Mesenteric fat pad (tissue), 1 donor: ENCODE measurements around the gene RBM26. TPM values are rescaled to one million over a fixed set of nuclear protein-coding genes. Genes with fewer than 3 reads are reported as not detected.

Experiments used
- DNase-seq: peaks from one replicate; pipeline ENCODE4 v3.0.0-alpha.2; 2020; ENCODE audit warnings: low spot score
- total RNA-seq: library from RNA; stranded (reverse); fragmentation: NEBNext Ultra II Directional; extraction: Animal tissue kit (Norgen Biotek cat#: 25700); gene quantifications from one replicate; pipeline ENCODE4 v1.2.1, GENCODE V29; 2021
- donor health status: DM: yes; HTN: yes; CAD: no.

RBM26 gene
- total RNA-seq, 1 donor from 2014 or later = 32.2 TPM

DNA sequence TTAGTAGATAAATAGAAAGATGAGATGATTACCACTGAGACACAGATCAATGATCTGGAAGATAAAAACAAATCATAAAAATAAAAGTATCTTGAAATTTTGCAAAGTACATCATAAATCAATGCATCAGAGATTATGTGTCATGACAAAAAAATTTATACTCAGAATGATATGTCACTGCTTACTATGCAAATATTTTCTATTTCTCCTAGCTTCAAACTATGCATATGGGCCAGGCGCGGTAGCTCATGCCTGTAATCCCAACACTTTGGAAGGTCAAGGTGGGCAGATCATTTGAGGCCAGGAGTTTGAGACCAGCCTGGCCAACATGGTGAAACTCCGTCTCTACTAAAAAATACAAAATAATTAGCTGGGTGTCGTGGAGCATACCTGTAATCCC lies 17.3 kb upstream of the RBM26 start:
- DNase-seq = no peak

DNA sequence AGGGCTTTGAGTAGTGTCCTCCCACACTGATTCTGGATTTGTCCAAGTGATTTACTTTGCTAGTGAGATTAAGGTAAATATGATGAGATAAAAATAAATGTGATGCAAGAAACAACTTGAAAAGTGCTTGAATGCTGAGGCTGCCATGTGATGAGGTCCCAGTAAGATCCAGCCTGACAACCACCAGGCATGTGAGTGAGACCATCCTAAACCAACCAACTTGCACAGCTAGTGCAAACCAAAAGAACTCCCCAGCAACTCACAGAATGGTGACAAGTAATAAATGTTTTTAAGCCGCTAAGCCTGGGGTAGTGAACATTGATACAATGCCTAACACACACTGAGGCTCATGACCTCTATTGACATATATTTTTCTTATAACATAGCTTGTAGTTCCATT lies 13.3 kb upstream of the RBM26 start:
- DNase-seq = no peak

DNA sequence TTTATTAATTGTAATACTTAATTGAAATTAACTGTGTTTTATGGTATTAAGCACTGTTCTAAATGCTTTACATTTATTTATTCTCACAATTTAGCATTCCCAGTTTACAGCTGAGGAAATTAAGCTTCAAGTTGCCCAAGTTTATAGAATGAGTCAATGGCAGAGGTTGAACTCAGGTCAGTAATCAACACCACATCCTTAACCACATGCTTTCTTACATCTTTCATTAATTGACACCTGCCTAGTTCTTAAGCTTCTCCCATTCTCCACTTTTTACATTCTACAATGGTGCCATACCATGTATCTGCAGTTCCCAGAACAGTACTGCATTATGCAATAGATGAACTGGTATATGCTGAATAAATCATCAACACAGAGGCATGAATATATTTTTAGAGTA lies 11.7 kb upstream of the RBM26 start:
- DNase-seq = no peak

DNA sequence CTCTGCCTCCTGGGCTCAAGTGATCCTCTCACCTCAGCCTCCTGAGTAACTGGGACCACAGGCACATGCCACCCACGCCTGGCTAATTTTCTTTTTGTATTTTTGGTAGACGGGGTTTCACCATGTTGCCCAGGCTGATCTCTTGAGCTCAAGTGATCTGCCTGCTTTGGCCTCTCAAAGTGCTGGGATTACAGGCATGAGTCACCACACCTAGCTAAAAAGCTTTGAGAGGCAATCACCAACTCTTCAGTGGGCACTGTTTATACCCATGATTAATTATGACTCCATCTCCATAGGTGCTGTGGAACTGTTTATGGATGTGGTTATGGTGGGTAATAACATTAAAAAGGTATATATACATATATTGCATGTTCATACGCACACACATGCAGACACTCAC lies 7.5 kb upstream of the RBM26 start:
- no peak for DNase-seq

DNA sequence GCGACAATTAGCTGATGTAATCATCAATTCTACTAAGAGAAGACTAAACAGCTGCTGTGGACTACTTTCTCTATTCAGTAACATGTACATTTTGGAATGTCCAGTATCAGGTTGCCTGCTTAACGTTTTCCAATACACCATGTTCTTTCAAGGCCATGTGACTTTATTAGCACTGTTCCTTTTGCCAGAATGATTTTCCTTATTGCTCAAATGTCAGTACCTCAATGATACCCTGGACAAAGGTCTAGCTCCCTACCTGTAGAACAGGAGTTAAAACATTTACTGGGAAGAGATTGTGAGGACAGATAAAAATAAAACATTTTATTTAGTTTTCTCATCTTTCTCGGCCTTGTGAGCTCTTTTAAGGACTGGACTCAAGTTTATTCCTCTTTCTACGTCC lies 3.8 kb upstream of the RBM26 start:
- DNase-seq = no peak

DNA sequence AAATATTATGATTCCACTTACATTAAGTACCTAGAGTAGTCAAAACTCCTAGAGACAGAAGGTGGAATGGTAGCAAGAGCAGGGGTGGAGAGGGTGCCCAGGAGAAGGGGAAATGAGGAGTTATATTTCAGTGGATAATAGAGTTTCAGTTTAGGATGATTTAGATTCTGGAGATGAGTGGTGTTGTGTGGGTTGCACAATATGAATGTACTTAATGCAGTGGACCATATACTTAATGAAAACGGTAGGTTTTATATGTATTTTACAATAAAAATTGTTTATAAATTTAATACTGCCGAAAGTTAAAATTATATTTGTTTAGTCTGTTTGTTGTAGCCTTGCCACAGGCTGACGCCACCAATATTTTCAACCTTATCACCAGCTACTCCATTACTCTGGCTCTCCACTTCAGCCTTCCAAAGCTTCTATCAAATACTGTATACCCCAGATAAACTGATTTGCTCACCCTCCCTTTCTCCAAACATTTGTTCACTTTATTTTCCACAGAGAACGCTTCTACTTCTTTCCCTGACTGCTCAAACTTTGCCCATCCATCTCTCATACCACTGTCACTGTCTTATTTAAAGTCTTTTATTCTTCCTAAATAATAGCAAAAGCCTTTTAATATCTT lies 1.4 kb upstream of the RBM26 start:
- no peak for DNase-seq

DNA sequence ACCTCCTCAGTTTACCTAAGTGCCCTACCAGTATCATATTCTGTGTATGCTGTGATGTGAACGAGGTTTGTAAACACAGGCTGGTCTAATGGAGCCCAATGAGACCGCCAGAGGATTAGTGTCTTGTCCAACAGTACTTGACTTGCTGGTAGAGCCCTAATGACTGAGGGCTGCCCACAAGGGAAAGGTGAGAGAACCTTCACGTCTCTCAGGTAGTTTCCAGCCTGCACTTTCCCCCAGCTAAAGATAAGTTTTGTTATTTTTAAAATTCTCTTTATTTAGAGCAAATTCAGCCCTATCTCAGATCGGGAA lies 498 bp upstream of the RBM26 start:
- no peak for DNase-seq

DNA sequence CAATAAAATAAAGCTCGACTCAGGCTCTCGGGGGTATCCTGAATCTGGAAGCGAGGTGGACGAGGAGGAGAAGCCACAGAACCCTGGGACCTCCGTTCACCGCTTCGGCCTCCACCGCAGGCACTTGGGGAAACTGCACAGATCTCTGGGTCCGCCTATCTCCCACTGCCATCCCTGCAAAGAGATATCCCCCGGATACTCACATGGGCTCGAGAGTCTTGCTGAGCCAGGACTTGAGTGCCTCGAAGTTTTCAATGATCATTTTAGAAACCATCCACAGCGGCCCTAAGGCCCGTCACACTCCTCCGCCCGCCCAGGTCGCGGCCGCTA lies 589 bp downstream of the RBM26 start:
- DNase-seq = no peak

DNA sequence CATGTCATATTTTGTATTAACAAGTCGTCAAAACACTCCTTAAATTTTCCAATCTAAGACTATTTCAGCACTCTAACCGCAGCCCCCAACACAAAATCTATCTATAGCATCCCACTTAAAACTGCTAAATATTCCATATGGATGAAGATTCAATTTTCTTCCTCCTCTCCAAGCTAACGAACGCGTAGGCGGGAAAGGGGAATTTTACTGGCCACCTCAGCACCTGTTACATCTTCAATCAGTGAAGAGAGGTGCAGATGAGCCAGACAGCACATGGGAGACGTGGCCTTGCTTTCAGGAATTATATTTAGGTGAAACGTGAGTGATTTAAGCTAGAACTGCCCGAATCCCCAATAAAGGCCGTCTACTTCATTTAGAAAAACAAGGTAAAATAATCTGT lies 1.1 kb downstream of the RBM26 start:
- no peak for DNase-seq

DNA sequence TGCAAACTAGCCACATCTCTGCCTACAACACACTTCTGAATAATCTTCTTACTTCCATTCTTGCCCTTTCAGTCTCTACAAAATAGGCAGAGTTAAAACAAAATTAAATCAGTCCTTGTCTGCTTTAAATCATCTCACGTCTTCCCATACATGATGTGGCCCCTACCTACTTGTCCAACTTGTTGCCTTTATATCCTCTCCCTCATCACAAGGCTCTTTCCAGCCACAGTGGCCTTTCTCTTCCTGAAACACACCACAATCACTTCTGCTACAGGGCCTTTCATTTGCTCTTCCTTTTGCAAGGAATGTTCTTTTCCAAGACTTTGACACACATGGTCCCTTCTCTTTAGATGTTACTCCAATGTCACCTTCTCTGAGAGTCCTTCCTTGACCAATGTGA lies 1.7 kb downstream of the RBM26 start:
- DNase-seq = no peak

DNA sequence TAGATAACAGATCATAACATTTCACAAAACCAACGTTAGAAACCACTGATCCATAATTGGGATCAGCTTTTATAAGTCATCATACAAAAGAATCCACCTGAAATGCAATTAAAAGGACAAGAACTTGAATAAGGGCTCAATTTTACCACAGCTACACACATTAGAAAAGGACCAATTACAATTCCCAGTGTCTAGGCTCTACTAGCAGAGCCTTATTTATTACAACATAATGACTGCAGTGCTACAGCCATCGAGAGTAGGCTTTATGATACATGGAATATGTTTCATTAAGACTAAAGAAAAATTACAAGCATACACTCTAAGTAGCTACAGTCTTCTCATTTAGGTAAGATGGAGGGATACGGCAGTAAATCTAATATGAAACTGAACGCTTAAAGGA lies 2.9 kb downstream of the RBM26 start:
- DNase-seq = no peak

DNA sequence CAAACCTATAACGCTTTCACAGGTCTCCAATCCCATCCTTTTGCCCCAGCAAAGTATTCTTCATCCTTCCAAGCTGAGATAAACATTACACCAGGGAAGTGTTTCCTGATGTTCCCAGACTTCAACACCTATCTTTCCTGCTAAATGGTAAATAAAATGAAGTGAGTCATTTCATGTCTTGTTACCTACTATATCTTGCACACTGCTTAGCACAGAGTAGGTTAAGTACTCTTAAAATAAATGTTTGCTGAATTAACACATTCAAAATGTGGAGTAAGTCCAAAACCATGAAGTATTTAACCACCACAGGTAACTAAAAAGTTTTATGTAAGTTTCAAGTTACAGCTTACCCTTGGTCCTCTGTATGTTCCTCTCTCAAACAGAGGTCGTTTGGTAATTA lies 3.4 kb downstream of the RBM26 start:
- DNase-seq = no peak

DNA sequence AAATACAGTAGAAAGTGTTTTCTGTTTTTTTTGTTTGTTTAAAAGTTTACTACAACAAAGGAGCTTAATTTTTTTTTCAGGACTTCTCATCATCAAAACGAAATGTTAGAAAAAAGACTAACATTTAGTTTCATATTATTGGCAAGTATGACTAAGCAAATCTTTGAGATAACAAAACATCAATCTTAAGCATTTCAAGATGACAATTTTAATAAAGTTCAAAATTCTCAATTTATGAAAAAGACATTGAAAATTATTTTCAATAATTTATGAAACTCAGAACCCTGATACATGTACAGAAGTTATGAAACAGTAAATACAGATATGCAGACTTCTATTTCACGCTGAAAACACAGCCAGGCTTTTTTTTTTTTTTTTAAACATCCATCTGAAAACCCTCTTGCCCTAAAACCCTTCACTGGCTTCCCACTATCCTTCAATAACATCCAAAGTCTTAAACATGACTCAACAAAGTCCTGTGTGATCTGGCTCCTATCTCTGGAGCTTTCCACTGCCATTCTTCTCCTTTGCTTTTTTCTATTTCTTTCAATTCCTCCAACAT lies 3.9 kb downstream of the RBM26 start:
- no peak for DNase-seq

DNA sequence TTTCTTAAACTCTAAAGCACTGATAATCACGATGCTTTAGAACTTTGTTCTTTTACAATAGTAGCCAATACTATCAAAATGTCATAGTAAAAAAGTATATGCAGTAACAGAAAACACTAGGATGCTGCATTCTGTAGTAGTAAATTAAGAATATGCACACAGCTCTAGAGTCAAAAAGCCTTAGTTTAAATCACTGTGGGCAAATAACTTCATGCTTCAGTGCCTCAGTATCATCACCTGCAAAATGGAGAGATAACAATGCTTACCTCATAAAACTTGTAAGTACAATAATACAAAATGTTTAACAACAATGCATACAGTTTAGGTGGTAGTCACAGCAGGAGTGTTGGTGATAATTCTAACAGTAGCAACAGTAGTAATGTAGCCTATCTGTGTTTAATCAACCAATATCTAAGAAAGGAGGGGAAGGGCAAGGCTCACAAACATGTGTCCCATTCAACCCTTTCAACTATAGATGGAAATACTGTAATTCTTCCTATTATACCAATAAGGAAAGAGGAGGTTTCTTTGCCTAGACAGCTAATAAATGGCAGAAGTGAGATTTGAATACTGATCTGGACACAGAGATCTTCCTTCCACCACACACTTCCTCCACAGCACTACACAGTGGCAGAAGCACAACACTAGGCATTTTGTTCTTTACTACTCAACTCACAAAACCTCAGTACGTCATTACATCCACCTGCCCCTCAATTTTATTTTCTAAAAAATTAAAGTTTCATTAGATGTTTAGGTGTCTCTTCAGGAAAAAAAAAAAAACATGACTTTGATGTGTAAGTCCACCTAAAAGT lies 4.6 kb downstream of the RBM26 start:
- no peak for DNase-seq

DNA sequence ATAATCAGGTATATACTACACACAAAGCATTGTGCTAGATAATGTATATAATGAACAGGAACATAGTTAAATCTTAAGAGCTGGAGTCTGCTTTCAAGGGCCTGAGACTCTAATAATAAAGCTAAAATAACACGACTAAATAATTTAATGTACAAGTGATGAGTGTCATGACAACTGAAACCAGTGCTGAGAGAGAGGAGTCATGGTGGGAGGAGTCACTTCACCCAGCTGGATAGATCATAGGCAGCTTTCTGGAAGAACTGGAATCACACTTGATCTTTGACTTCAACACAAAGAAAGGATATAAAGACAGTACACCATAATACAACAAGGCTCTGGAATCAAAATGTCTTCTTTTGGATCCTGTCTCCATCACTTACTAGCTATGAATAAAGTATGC lies 7.1 kb downstream of the RBM26 start:
- no peak for DNase-seq

DNA sequence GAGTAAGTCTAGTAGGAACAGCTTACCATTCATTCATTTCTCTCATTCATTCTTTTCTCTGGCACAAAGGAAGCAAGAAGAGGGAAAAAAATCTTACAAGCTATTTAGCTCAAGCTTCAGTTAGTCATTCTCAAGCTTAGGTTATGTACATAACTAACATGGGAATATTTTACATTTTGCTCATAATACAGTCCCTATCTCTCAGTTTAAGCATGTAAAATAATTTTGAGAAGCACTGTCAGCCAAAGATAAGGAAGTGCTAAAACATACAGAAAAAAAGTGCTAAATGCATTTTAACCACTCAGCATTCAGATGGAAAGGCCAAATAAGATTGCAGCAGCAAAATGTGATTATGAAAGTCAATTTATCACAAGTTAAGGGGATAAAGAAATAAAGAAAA lies 7.9 kb downstream of the RBM26 start:
- no peak for DNase-seq

DNA sequence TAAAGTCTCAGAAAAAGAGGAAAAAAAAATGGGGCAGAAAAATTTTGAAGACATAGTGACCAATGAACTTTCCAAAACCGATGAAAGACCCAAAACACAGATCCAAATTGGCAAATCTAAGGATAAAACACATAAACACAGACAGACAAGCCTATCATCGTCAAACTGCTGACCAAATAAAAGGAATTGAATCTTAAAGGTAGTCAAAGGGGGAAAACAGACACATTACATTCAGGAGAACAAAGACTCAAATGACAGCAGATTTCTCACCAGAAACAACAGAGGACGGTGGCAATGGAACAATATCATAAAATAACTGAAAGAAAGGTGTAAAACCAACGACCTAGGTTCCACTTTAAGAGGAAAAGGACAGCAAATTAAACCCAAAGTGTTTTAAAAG lies 10.2 kb downstream of the RBM26 start:
- DNase-seq = no peak

DNA sequence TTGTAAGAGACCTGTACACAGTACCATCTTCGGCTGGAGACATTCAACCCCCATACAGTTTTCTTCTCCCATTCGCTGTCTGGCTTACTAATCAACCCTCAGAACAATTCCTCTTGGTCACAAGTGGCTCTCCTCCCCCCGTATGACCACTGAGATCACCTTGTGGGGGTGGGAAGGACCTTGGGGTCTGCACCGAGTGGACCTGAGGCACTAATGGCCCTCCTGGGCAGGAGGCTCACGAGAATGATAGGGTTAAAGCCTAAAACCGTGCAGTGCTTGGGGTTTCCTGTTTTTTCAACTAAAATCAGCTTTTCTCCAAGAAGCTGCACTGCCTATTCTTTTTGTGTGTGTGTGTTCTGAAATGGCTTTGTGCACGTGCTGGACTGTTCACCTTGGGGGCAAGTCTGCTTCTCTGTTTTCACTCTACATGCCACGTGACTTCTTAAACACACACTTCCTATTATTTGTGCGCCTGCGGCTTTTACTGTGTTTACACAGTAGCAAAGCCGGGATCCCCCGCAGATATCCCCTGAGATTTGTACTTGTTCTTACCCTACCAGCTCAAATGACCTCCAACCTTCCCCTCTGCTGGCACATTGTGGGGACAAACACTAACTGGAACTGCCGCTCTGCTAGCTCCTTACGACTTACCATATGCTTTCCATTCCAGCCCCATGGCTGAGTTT lies 12.3 kb downstream of the RBM26 start:
- no peak for DNase-seq

DNA sequence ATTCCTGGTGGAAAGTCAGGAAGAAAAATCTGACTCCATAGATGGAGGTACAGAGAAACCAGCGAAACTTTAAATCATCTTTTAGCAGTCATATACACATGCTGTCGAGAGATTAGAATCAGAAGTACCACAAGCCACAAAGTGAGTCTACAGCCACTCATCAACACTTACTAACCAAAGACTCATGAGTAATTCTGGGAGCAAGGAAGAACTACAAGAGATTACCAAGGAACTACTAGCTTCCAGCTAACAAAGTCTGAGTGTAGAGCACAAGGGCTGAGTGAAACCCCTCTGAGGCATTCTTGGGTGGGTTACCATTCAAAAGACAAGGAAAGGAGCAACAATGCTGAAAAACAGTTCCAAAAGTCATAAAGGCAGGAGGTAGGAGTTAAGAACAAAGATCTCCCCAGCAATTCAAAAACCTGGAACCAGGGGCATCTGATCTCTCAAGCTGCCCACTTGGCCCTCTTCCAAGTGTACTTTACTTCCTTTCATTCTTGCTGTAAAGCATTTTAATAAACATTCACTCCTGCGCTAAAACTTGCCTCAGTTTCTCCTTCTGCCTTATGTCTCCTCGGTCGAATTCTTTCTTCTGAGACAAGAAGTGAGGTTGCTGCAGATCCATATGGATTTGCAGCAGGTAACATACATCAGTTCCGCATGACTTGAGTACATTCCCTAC lies 13.0 kb downstream of the RBM26 start:
- DNase-seq = no peak

DNA sequence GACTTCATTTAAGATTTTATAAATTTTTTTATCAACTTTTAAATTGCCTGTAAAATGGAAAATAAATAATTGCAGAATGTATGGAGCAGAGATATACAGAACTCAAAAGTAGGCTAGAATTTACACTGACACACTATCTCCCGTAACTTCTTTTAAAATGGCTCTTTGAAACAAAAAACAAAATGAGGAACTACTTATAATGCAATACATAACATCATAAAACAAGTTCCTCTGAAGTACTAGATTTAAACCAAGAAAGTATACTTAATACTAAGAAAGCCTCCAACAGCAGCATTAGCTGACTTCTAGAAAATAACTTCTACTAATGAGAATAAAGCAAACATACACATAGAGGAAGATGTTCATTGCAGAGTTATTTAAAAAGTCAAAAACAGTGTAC lies 17.0 kb downstream of the RBM26 start:
- DNase-seq = no peak

DNA sequence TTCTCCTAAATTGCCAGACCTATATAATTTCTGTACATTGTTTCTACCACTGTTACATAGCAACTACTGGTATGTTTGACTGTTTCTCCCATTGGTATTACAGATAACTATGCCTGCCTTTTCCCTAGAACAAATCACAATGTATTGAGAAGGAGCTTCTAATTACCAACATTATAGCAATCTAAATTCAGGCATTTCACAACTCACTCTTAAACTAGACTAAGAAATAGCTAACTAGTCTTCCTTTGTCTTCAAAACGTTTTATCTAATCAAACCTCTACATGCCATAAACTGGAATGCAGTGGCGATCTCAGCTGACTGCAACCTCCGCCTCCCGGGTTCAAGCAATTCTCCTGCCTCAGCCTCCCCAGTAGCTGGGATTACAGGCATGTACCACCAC lies 18.2 kb downstream of the RBM26 start:
- DNase-seq = no peak
